Liver (tissue), 3 donors: ENCODE measurements around the gene ZNRF3.
"Not testable (repeated sequence)": the region's sequence is repeated elsewhere in the genome, so short reads cannot be mapped to it uniquely, and the experiment has no call there.

ENCODE experiments used
- EGR1 ChIP-seq, 2 donors: IDR thresholded peaks; 2 replicates each; pipeline ENCODE4 v1.6.1; 2016 to 2018; ENCODE audit warnings: antibody characterized with exemption in 2 of 2, low read depth in 2 of 2
- GABPA ChIP-seq, 2 donors: IDR thresholded peaks in 1 of 2; conservative IDR thresholded peaks in 1 of 2; 2 replicates each; pipeline ENCODE4 v1.6.1; 2016; ENCODE audit warnings: antibody characterized with exemption in 2 of 2, mild to moderate bottlenecking in 1 of 2, moderate library complexity in 1 of 2
- HNF4G ChIP-seq: IDR thresholded peaks from 2 replicates; pipeline ENCODE4 v1.6.1; 2016; ENCODE audit warnings: antibody characterized with exemption
- JUND ChIP-seq, 2 donors: IDR thresholded peaks; 2 replicates each; pipeline ENCODE4 v1.6.1; 2016; ENCODE audit warnings: antibody characterized with exemption in 2 of 2
- RAD21 ChIP-seq, 2 donors: IDR thresholded peaks; 2 replicates each; pipeline ENCODE4 v1.6.1; 2016; ENCODE audit warnings: antibody characterized with exemption in 2 of 2, mild to moderate bottlenecking in 2 of 2
- REST ChIP-seq: IDR thresholded peaks from 2 replicates; pipeline ENCODE4 v1.6.1; 2016; ENCODE audit warnings: antibody characterized with exemption, mild to moderate bottlenecking
- SP1 ChIP-seq: IDR thresholded peaks from 2 replicates; pipeline ENCODE4 v1.6.1; 2018; ENCODE audit warnings: antibody characterized with exemption, mild to moderate bottlenecking
- TAF1 ChIP-seq: conservative IDR thresholded peaks from 2 replicates; pipeline ENCODE4 v1.6.1; 2016; ENCODE audit warnings: antibody characterized with exemption, mild to moderate bottlenecking
- TF ChIP-seq, protein P1 (sequence below): fragments of 150-350 bp; IDR thresholded peaks from 2 replicates; pipeline ENCODE4 v1.5.1; 2017; ENCODE audit warnings: improper control_type of control experiment, low read depth, low read length; ENCODE audit not compliant: missing input control
- TF ChIP-seq, protein P2 (sequence below): IDR thresholded peaks from 2 replicates; pipeline ENCODE4 v1.6.1; 2016; ENCODE audit warnings: antibody characterized with exemption
- donor health status: healthy.
- donor health status: healthy.

GRCh38 chr22:28886679-28887078, 3.3 kb downstream of the ZNRF3 start:
- TF ChIP-seq, protein P1, sequence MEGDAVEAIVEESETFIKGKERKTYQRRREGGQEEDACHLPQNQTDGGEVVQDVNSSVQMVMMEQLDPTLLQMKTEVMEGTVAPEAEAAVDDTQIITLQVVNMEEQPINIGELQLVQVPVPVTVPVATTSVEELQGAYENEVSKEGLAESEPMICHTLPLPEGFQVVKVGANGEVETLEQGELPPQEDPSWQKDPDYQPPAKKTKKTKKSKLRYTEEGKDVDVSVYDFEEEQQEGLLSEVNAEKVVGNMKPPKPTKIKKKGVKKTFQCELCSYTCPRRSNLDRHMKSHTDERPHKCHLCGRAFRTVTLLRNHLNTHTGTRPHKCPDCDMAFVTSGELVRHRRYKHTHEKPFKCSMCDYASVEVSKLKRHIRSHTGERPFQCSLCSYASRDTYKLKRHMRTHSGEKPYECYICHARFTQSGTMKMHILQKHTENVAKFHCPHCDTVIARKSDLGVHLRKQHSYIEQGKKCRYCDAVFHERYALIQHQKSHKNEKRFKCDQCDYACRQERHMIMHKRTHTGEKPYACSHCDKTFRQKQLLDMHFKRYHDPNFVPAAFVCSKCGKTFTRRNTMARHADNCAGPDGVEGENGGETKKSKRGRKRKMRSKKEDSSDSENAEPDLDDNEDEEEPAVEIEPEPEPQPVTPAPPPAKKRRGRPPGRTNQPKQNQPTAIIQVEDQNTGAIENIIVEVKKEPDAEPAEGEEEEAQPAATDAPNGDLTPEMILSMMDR: not testable (repeated sequence)
- not testable (repeated sequence) for TF ChIP-seq RAD21 (IDR thresholded peaks at IDR 0.05); GABPA (IDR thresholded peaks at IDR 0.05 in 1 of 2, conservative IDR thresholded peaks at IDR 0.05 in 1 of 2); TAF1; JUND (IDR thresholded peaks at IDR 0.05); EGR1 (IDR thresholded peaks at IDR 0.05; ENCODE audit: low read depth in 2 of 2); REST; SP1; HNF4G
- TF ChIP-seq, protein P2, sequence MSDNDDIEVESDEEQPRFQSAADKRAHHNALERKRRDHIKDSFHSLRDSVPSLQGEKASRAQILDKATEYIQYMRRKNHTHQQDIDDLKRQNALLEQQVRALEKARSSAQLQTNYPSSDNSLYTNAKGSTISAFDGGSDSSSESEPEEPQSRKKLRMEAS: not testable (repeated sequence)
